Prostate gland (tissue), 2 donors: ENCODE results near the gene SLC6A6.

Experiments
- POLR2A ChIP-seq: fragments of 450-650 bp; IDR thresholded peaks from one replicate; pipeline ENCODE4 v1.6.1; 2016; ENCODE audit warnings: antibody characterized with exemption, mild to moderate bottlenecking
- POLR2AphosphoS5 ChIP-seq: sonication (generic); formaldehyde crosslinking; IDR thresholded peaks from one replicate; pipeline ENCODE4 v1.6.1; 2017; ENCODE audit warnings: antibody characterized with exemption
- TF ChIP-seq, protein P1 (sequence below), 4 experiments: fragments of 200-600 bp in 2 of 4; fragments of 450-650 bp in 2 of 4; sonication (generic) in 2 of 4; IDR thresholded peaks; 1 replicate in 3 of 4; 2 replicates in 1 of 4; pipeline ENCODE4 v1.5.1; 2016 to 2019; ENCODE audit warnings: antibody characterized with exemption in 4 of 4, mild to moderate bottlenecking in 2 of 4, moderate library complexity in 2 of 4

- TF ChIP-seq, protein P1, sequence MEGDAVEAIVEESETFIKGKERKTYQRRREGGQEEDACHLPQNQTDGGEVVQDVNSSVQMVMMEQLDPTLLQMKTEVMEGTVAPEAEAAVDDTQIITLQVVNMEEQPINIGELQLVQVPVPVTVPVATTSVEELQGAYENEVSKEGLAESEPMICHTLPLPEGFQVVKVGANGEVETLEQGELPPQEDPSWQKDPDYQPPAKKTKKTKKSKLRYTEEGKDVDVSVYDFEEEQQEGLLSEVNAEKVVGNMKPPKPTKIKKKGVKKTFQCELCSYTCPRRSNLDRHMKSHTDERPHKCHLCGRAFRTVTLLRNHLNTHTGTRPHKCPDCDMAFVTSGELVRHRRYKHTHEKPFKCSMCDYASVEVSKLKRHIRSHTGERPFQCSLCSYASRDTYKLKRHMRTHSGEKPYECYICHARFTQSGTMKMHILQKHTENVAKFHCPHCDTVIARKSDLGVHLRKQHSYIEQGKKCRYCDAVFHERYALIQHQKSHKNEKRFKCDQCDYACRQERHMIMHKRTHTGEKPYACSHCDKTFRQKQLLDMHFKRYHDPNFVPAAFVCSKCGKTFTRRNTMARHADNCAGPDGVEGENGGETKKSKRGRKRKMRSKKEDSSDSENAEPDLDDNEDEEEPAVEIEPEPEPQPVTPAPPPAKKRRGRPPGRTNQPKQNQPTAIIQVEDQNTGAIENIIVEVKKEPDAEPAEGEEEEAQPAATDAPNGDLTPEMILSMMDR (IDR thresholded peaks at IDR 0.05) = no peak
- TF ChIP-seq POLR2A (no peak), POLR2AphosphoS5 (no peak)
These were observed 116.0 kb downstream of the SLC6A6 start for GRCh38 chr3:14518432-14518802.
